ENCODE results near the gene MAP2K1.

Gene MAP2K1

GRCh38 chr15:66515901-66516322 lies 129.2 kb downstream of the MAP2K1 start:
- TF ChIP-seq ZFX (IDR thresholded peaks at IDR 0.05; ENCODE audit: borderline replicate concordance) (no peak), CTCF (IDR thresholded peaks at IDR 0.05) (no peak)
- H3K27ac ChIP-seq = no peak overlapping the region

GRCh38 chr15:66523926-66524325 lies 137.2 kb downstream of the MAP2K1 start:
- TF ChIP-seq ZFX (IDR thresholded peaks at IDR 0.05; ENCODE audit: borderline replicate concordance) = no peak
- TF ChIP-seq CTCF (IDR thresholded peaks at IDR 0.05) = no peak
- no peak overlapping the region for H3K27ac ChIP-seq

GRCh38 chr15:66524838-66525237 lies 138.1 kb downstream of the MAP2K1 start:
- no peak overlapping the region for H3K27ac ChIP-seq
- TF ChIP-seq ZFX (IDR thresholded peaks at IDR 0.05; ENCODE audit: borderline replicate concordance) (no peak), CTCF (IDR thresholded peaks at IDR 0.05) (no peak)

- H3K27ac ChIP-seq = no peak overlapping the region
- no peak for TF ChIP-seq CTCF (IDR thresholded peaks at IDR 0.05)
- no peak for TF ChIP-seq ZFX (IDR thresholded peaks at IDR 0.05; ENCODE audit: borderline replicate concordance)
These were observed 148.3 kb downstream of the MAP2K1 start for GRCh38 chr15:66535056-66535455.

Data from 22Rv1 (cell line).